CD1c-positive myeloid dendritic cell (primary cell): ENCODE results near the gene MCF2L2.

Experiments
- DNase-seq: peaks from one replicate; pipeline ENCODE4 v3.0.0-alpha.2; 2016; ENCODE audit errors: extremely low spot score

The MCF2L2 gene

DNA sequence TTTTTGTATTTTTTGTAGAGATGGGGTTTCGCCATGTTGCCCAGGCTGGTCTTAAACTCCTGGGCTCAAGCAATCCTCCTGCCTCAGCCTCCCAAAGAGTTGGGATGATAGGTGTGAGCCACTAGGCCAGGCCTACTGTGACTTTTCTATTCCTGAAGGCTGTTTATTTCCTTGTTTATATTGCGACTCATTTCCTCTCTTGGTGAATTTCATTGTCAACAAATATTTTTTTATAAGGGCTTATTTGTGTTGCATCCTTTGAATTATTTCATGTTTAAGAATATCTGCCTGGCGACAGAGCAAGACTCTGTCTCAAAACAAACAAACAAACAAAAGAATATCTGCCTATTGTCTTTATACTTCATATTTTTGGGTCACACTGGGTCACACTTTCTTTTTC, 299.7 kb downstream of the MCF2L2 start:
- no peak for DNase-seq
